Naive thymus-derived CD4-positive, alpha-beta T cell (primary cell): ENCODE measurements around the gene CCDC12. TPM values are rescaled to one million over a fixed set of nuclear protein-coding genes. Genes with fewer than 3 reads are reported as not detected.
"Not testable (repeated sequence)": the region's sequence is repeated elsewhere in the genome, so short reads cannot be mapped to it uniquely, and the experiment has no call there.

ENCODE experiments used
- ATAC-seq: fragments of 150-1000 bp; cut with Tn5 transposase; 2 replicates; pipeline ENCODE4 v1.10.0; 2021; ENCODE audit warnings: mild to moderate bottlenecking, moderate library complexity
- CTCF ChIA-PET: fragments of 350-600 bp; sonication (Branson Sonifier 250); formaldehyde crosslinking; loops from one replicate; lab custom pipeline; 2021; ENCODE audit warnings: antibody characterized with exemption; lab: Charles Lee
- POLR2A ChIA-PET: fragments of 350-600 bp; sonication (Branson Sonifier 250); formaldehyde crosslinking; loops from one replicate; lab custom pipeline; 2021; ENCODE audit warnings: antibody characterized with exemption, inconsistent platforms; lab: Charles Lee
- DNase-seq, 9 donors: peaks; one replicate each; pipeline versions ENCODE4 v3.0.0 to v3.0.0-alpha.2; 2020 to 2022; ENCODE audit warnings: mixed read lengths in 1 of 9
- H3K27ac ChIP-seq: one replicate; pipeline ENCODE4 v1.7.0; 2013; ENCODE audit warnings: mild to moderate bottlenecking, low read depth, low read length, moderate library complexity
- H3K27me3 ChIP-seq, 2 donors: one replicate each; pipeline ENCODE4 v1.7.0; 2013; ENCODE audit warnings: low read length in 2 of 2, mild to moderate bottlenecking in 2 of 2, moderate library complexity in 2 of 2; ENCODE audit not compliant: control insufficient read depth in 2 of 2, insufficient read depth in 2 of 2
- H3K36me3 ChIP-seq, 3 experiments: 1 replicate in 2 of 3; 2 replicates in 1 of 3; pipeline ENCODE4 v1.7.0; 2013; ENCODE audit warnings: low read length in 3 of 3, mild to moderate bottlenecking in 3 of 3, moderate library complexity in 1 of 3; ENCODE audit not compliant: insufficient read depth in 3 of 3, control insufficient read depth in 2 of 3
- H3K4me1 ChIP-seq, 2 donors: one replicate each; pipeline ENCODE4 v1.7.0; 2013; ENCODE audit warnings: low read length in 2 of 2, mild to moderate bottlenecking in 2 of 2, moderate library complexity in 1 of 2; ENCODE audit not compliant: control insufficient read depth in 2 of 2, insufficient read depth in 2 of 2
- H3K4me3 ChIP-seq: 2 replicates; pipeline ENCODE4 v1.7.0; 2013; ENCODE audit warnings: mild to moderate bottlenecking, low read length
- H3K9me3 ChIP-seq, 3 experiments: 1 replicate in 2 of 3; 2 replicates in 1 of 3; pipeline ENCODE4 v1.7.0; 2013; ENCODE audit warnings: low read length in 3 of 3; ENCODE audit not compliant: control insufficient read depth in 2 of 3
- H3K27ac Mint-ChIP-seq, 9 donors: one replicate each; pipeline ENCODE4 v1.8.0; 2020 to 2022; ENCODE audit warnings: mixed read lengths in 9 of 9, mild to moderate bottlenecking in 8 of 9, moderate library complexity in 5 of 9, inconsistent platforms in 2 of 9
- H3K27me3 Mint-ChIP-seq, 5 donors: one replicate each; pipeline ENCODE4 v1.8.0; 2021 to 2022; ENCODE audit warnings: mixed read lengths in 5 of 5, mild to moderate bottlenecking in 1 of 5
- H3K36me3 Mint-ChIP-seq, 5 donors: one replicate each; pipeline ENCODE4 v1.8.0; 2020 to 2022; ENCODE audit warnings: mixed read lengths in 5 of 5, mild to moderate bottlenecking in 3 of 5, inconsistent platforms in 1 of 5
- H3K4me1 Mint-ChIP-seq, 7 donors: one replicate each; pipeline ENCODE4 v1.8.0; 2020 to 2022; ENCODE audit warnings: mixed read lengths in 7 of 7, mild to moderate bottlenecking in 3 of 7, inconsistent platforms in 1 of 7
- H3K4me3 Mint-ChIP-seq, 10 donors: one replicate each; pipeline ENCODE4 v1.8.0; 2020 to 2022; ENCODE audit warnings: mild to moderate bottlenecking in 10 of 10, mixed read lengths in 10 of 10, moderate library complexity in 6 of 10, inconsistent platforms in 2 of 10
- H3K9me3 Mint-ChIP-seq, 11 donors: one replicate each; pipeline ENCODE4 v1.8.0; 2020 to 2022; ENCODE audit warnings: mixed read lengths in 11 of 11, mild to moderate bottlenecking in 4 of 11, inconsistent platforms in 1 of 11, moderate library complexity in 1 of 11
- intact Hi-C, 2 donors: fragments of 100-400 bp; cut with micrococcal nuclease; formaldehyde crosslinking; loops; one replicate each; pipeline ENCODE4 v1.15.1; 2023
- polyA plus RNA-seq, 2 donors: library from polyadenylated mRNA; unstranded; fragments of 300-500 nt; fragmentation: Illumina TruSeq; gene quantifications; one replicate each; pipeline ENCODE4 v1.2.3, GENCODE V29; 2021
- total RNA-seq, 6 experiments: library from RNA in 5 of 6; stranded (reverse) in 5 of 6; gene quantifications; 1 replicate in 5 of 6; 2 replicates in 1 of 6; pipeline ENCODE4 v1.2.3 and lab custom pipeline; 2021 to 2026

Gene CCDC12
- total and polyA plus RNA-seq, 7 experiments from 2014 or later, result 51.6 to 115 (median 60.2) TPM

GRCh38 chr3:46966811-46967210 is 9.7 kb downstream of the CCDC12 start:
- H3K4me3 Mint-ChIP-seq, result peak overlapping the region in 7 of 10 donors; percentile 13 to 50 (median 38)
- H3K9me3 Mint-ChIP-seq, result no peaks in the 10 kb centered on the region
- peak; percentile 40 for ATAC-seq

DNA sequence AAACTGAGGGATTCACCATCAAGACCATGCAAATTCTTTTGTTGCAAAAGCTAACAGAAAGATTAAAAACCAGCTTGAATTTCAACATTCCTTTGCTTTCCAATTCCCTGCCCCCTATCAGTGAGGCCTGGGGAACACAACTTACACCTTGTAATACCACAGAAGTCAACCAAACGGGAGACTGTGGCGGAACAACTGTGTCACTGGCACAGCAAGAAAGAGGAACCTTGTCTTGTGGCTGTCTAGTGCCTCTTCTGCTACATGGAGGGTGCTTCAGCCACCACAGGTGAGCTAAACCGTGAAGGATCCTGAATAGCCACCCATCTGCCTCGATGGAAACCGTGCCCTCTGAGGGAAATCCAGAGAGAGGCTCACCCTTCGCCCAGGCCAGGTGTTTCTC is 11.4 kb downstream of the CCDC12 start:
- Histone ChIP-seq H3K4me3 (no peak overlapping the region), H3K36me3 (peaks cover 0 to 24% (median 0%) of the 10 kb centered on the region in 3 experiments), H3K27me3 (no peaks in the 10 kb centered on the region), H3K9me3 (no peaks in the 10 kb centered on the region), H3K27ac (no peak overlapping the region), H3K4me1 (peaks cover 36 to 56% of the 10 kb centered on the region in 2 donors)
- Mint-ChIP-seq H3K9me3 (no peaks in the 10 kb centered on the region), H3K4me1 (peaks cover 60 to 87% (median 75%) of the 10 kb centered on the region in 7 donors), H3K27ac (peak overlapping the region in 4 of 9 donors; percentile 8 to 60 (median 32)), H3K4me3 (peak overlapping the region in 2 of 10 donors; percentile 5 to 23), H3K27me3 (no peaks in the 10 kb centered on the region), H3K36me3 (peaks cover 4 to 27% (median 18%) of the 10 kb centered on the region in 5 donors)
- intact Hi-C loops, result no loop called here
- peak; percentile 71 for ATAC-seq
- POLR2A ChIA-PET, result interaction anchor here (0.7 kb wide), 2 partner anchors 11 to 56 kb away, joined by 3 read pairs; no protein-coding TSS in a partner anchor
- no peak for DNase-seq
- CTCF ChIA-PET, result no interaction called here

More at GRCh38 chr3:46966811-46967210, 9.7 kb downstream of the CCDC12 start:
- intact Hi-C loops, result no loop called here
- no peak for DNase-seq
- Histone ChIP-seq H3K36me3 (peaks cover 0 to 30% (median 0%) of the 10 kb centered on the region in 3 experiments), H3K4me1 (peaks cover 30 to 58% of the 10 kb centered on the region in 2 donors), H3K27me3 (no peaks in the 10 kb centered on the region), H3K4me3 (no peak overlapping the region), H3K27ac (no peak overlapping the region), H3K9me3 (no peaks in the 10 kb centered on the region)
- peaks cover 4 to 33% (median 19%) of the 10 kb centered on the region in 5 donors for H3K36me3 Mint-ChIP-seq
- CTCF ChIA-PET, result interaction anchor here (0.7 kb wide), 1 partner anchor 31 kb away, joined by 3 read pairs; no protein-coding TSS in a partner anchor
- H3K27me3 Mint-ChIP-seq, result no peaks in the 10 kb centered on the region
- POLR2A ChIA-PET, result interaction anchor here (1.2 to 1.3 kb wide), 2 partner anchors 13 kb away, joined by 3 read pairs; partner anchors contain the start of gene NBEAL2
- H3K27ac Mint-ChIP-seq, result peak overlapping the region in 5 of 9 donors; percentile 19 to 69 (median 57)
- H3K4me1 Mint-ChIP-seq, result peaks cover 61 to 87% (median 75%) of the 10 kb centered on the region in 7 donors

DNA sequence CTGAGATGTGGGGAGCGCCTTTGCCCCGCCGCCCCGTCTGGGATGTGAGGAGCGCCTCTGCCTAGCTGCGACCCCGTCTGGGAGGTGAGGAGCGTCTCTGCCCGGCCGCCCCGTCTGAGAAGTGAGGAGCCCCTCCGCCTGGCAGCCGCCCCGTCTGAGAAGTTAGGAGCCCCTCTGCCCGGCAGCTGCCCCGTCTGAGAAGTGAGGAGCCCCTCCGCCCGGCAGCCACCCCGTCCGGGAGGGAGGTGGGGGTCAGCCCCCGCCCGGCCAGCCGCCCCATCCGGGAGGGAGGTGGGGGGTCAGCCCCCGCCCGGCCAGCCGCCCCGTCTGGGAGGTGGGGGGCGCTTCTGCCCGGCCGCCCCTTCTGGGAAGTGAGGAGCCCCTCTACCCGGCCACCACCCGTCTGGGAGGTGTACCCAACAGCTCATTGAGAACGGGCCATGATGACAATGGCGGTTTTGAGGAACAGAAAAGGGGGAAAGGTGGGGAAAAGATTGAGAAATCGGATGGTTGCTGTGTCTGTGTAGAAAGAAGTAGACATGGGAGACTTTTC is 12.4 kb downstream of the CCDC12 start:
- Mint-ChIP-seq H3K36me3 (peaks cover 4 to 21% (median 18%) of the 10 kb centered on the region in 5 donors), H3K4me1 (peaks cover 63 to 87% (median 76%) of the 10 kb centered on the region in 7 donors)
- H3K4me3 Mint-ChIP-seq, intact Hi-C loops, H3K9me3 Mint-ChIP-seq, H3K4me3 ChIP-seq, H3K27me3 Mint-ChIP-seq, H3K27me3 ChIP-seq, CTCF ChIA-PET, H3K9me3 ChIP-seq, H3K27ac ChIP-seq, ATAC-seq, POLR2A ChIA-PET, H3K27ac Mint-ChIP-seq, DNase-seq: not testable (repeated sequence)
- Histone ChIP-seq H3K36me3 (peaks cover 0 to 24% (median 0%) of the 10 kb centered on the region in 3 experiments), H3K4me1 (peaks cover 42 to 60% of the 10 kb centered on the region in 2 donors)

DNA sequence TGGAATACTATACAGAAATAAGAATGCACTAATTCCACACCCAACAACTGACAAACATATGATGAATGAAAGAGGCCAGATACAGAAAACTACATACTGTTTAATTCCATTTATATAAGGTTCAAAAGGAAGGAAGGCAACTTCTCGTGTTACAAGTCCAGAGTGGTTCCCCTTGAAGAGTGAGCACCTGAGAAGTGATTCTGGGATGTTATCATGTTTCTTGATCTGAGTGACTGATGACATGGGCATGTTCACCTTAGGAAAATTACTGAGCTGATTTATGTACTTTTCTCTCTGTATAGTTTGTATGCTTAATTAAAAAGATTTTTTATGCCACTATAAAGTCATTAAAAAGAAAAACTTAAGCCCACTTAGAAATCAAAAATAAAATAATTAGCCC is 13.6 kb downstream of the CCDC12 start:
- DNase-seq (no peak), ATAC-seq (no peak)
- H3K4me3 Mint-ChIP-seq, result peak overlapping the region in 2 of 10 donors; percentile 22 to 32
- H3K4me1 Mint-ChIP-seq, result peaks cover 63 to 87% (median 76%) of the 10 kb centered on the region in 7 donors
- ChIA-PET POLR2A (no interaction called here), CTCF (no interaction called here)
- Histone ChIP-seq H3K4me1 (peaks cover 44 to 52% of the 10 kb centered on the region in 2 donors), H3K27me3 (no peaks in the 10 kb centered on the region), H3K4me3 (no peak overlapping the region), H3K36me3 (peaks cover 0 to 15% (median 0%) of the 10 kb centered on the region in 3 experiments), H3K27ac (no peak overlapping the region), H3K9me3 (no peaks in the 10 kb centered on the region)
- H3K27ac Mint-ChIP-seq, result peak overlapping the region in 2 of 9 donors; percentile 38 to 64
- intact Hi-C loops, result no loop called here
- H3K36me3 Mint-ChIP-seq, result peaks cover 4 to 26% (median 18%) of the 10 kb centered on the region in 5 donors
- H3K27me3 Mint-ChIP-seq, result no peaks in the 10 kb centered on the region
- no peaks in the 10 kb centered on the region for H3K9me3 Mint-ChIP-seq

- POLR2A ChIA-PET, result no interaction called here
- peak overlapping the region in 3 of 9 donors; percentile 14 to 64 (median 38) for H3K27ac Mint-ChIP-seq
- H3K9me3 Mint-ChIP-seq, result no peaks in the 10 kb centered on the region
- intact Hi-C loops, result no loop called here
- no peak for ATAC-seq
- peaks cover 4 to 25% (median 18%) of the 10 kb centered on the region in 5 donors for H3K36me3 Mint-ChIP-seq
- H3K4me3 Mint-ChIP-seq, result peak overlapping the region in 1 of 10 donors; percentile 22
- Histone ChIP-seq H3K9me3 (no peaks in the 10 kb centered on the region), H3K4me3 (no peak overlapping the region), H3K4me1 (peaks cover 47% of the 10 kb centered on the region in 2 donors), H3K27me3 (no peaks in the 10 kb centered on the region), H3K36me3 (peaks cover 0 to 9% (median 0%) of the 10 kb centered on the region in 3 experiments), H3K27ac (no peak overlapping the region)
- CTCF ChIA-PET, result no interaction called here
- peaks cover 59 to 87% (median 74%) of the 10 kb centered on the region in 7 donors for H3K4me1 Mint-ChIP-seq
- H3K27me3 Mint-ChIP-seq, result no peaks in the 10 kb centered on the region
- no peak for DNase-seq
Measured at GRCh38 chr3:46962427-46962826, 14.1 kb downstream of the CCDC12 start.

DNA sequence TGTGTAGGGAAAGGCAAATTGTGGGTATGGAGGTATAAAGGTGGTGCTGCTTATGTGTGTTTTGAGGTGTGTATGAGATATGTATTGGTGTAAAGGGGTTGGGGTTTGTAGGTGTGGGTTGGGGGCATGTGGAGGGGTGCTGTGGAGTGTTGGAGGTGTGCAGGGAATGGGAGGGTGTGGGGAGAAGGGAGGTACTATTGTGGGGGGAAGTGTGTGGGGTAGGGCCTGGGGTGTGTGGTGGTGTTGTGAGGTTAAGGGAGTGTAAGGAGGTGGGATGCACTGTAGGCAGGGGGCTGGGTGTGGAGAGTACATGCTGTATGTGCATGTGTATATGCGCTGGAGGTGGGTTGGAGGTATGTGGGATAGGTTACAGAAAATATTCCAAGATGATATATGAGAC is 15.7 kb downstream of the CCDC12 start:
- H3K27me3 ChIP-seq, result no peaks in the 10 kb centered on the region
- no peak for DNase-seq
- intact Hi-C loops, result no loop called here
- Mint-ChIP-seq H3K27ac (peak overlapping the region in 8 of 9 donors; percentile 1 to 85 (median 58)), H3K4me1 (peaks cover 48 to 87% (median 73%) of the 10 kb centered on the region in 7 donors), H3K4me3 (peak overlapping the region in 7 of 10 donors; percentile 23 to 74 (median 47)), H3K9me3 (no peaks in the 10 kb centered on the region), H3K36me3 (peaks cover 3 to 18% (median 16%) of the 10 kb centered on the region in 5 donors), H3K27me3 (no peaks in the 10 kb centered on the region)
- H3K9me3 ChIP-seq, result no peaks in the 10 kb centered on the region
- CTCF ChIA-PET, result interaction anchor here (1.0 kb wide), 1 partner anchor 10 kb away, joined by 3 read pairs; no protein-coding TSS in a partner anchor
- no peak for ATAC-seq
- peaks cover 0 to 3% (median 0%) of the 10 kb centered on the region in 3 experiments for H3K36me3 ChIP-seq
- no peak overlapping the region for H3K27ac ChIP-seq
- H3K4me3 ChIP-seq, result no peak overlapping the region
- POLR2A ChIA-PET, result interaction anchor here (0.8 kb wide), 1 partner anchor 9 kb away, joined by 3 read pairs; no protein-coding TSS in a partner anchor
- peaks cover 40 to 62% of the 10 kb centered on the region in 2 donors for H3K4me1 ChIP-seq
